ENCODE data around the gene HS2ST1. TPM values are rescaled to one million over a fixed set of nuclear protein-coding genes. Genes with fewer than 3 reads are reported as not detected.

HS2ST1 gene
- total and polyA plus RNA-seq, 4 donors = 5.4 to 11.8 (median 8.2) TPM

DNA sequence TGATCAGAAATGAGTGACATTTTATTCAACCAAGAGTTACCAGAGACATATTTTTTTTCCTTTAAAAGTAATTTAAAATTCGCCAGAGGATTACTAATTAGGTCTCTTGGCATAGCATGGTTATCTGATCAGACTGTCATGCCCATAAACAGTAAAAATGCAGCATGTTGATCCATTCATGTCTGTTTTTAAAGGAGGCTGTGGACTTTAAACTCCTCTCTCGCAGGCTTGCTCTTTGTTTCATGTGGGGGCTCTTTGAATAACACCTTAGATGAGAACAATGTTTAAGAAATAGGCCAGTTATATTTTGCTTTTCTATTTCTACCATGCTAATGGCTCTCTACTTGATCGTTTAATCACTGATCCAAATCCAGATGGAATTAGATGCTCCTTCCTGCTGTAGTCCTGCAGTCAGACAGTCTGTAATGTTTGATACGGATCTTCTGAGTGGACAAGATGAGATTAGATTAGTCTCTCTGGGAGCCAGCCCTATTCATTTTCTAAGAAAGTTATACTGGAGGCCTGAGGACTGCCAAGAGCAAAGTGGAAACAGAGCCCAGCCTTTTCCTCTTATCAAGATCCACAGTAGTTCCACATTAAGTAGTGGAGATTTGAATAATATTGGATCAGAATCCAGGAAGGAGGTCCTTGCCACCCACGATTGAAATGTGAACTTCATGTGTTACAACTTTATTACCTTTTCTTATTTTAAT lies 197.4 kb downstream of the HS2ST1 start:
- H3K27ac ChIP-seq (ENCODE audit: low read depth in 1 of 2, low read length in 2 of 2) = no peak overlapping the region
- H3K27me3 ChIP-seq (ENCODE audit: control insufficient read depth in 4 of 4, insufficient read depth in 4 of 4, low read length in 3 of 4) = no peaks in the 10 kb centered on the region
- no peak for TF ChIP-seq HNF4G (IDR thresholded peaks at IDR 0.05)
- TF ChIP-seq CTCF (IDR thresholded peaks at IDR 0.05; ENCODE audit: low read depth, low read length, missing input control) = no peak
- TF ChIP-seq TAF1 (conservative IDR thresholded peaks at IDR 0.05) = no peak
- TF ChIP-seq SP1 (IDR thresholded peaks at IDR 0.05) = no peak
- no peak for TF ChIP-seq FOXA2 (IDR thresholded peaks at IDR 0.05)
- no peak for TF ChIP-seq YY1 (IDR thresholded peaks at IDR 0.05)
- TF ChIP-seq, protein P1, sequence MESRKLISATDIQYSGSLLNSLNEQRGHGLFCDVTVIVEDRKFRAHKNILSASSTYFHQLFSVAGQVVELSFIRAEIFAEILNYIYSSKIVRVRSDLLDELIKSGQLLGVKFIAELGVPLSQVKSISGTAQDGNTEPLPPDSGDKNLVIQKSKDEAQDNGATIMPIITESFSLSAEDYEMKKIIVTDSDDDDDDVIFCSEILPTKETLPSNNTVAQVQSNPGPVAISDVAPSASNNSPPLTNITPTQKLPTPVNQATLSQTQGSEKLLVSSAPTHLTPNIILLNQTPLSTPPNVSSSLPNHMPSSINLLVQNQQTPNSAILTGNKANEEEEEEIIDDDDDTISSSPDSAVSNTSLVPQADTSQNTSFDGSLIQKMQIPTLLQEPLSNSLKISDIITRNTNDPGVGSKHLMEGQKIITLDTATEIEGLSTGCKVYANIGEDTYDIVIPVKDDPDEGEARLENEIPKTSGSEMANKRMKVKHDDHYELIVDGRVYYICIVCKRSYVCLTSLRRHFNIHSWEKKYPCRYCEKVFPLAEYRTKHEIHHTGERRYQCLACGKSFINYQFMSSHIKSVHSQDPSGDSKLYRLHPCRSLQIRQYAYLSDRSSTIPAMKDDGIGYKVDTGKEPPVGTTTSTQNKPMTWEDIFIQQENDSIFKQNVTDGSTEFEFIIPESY (IDR thresholded peaks at IDR 0.05) = no peak
- no peak for TF ChIP-seq RXRA (IDR thresholded peaks at IDR 0.05)
- TF ChIP-seq RAD21 (IDR thresholded peaks at IDR 0.05) = no peak
- TF ChIP-seq, protein P2, sequence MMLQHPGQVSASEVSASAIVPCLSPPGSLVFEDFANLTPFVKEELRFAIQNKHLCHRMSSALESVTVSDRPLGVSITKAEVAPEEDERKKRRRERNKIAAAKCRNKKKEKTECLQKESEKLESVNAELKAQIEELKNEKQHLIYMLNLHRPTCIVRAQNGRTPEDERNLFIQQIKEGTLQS (IDR thresholded peaks at IDR 0.05) = no peak
- TF ChIP-seq GABPA (IDR thresholded peaks at IDR 0.05 in 1 of 2, conservative IDR thresholded peaks at IDR 0.05 in 1 of 2) = no peak
- no peak for TF ChIP-seq FOXA1 (IDR thresholded peaks at IDR 0.05)
- TF ChIP-seq JUND (IDR thresholded peaks at IDR 0.05) = no peak
- TF ChIP-seq MAX (IDR thresholded peaks at IDR 0.05) = no peak
- TF ChIP-seq EGR1 (IDR thresholded peaks at IDR 0.05; ENCODE audit: low read depth in 2 of 2) = no peak
- no peak overlapping the region for H3K4me3 ChIP-seq (ENCODE audit: low read depth in 1 of 3, low read length in 3 of 3)
- DNase-seq (ENCODE audit: low spot score) = no peak
- no peaks in the 10 kb centered on the region for H3K36me3 ChIP-seq (ENCODE audit: control insufficient read depth in 4 of 4, insufficient read depth in 3 of 4, low read depth in 1 of 4, low read length in 3 of 4)
- no peaks in the 10 kb centered on the region for H3K4me1 ChIP-seq (ENCODE audit: control insufficient read depth in 4 of 4, insufficient read depth in 4 of 4, low read length in 3 of 4)
- H3K9me3 ChIP-seq (ENCODE audit: control insufficient read depth in 4 of 4, low read length in 3 of 4) = no peaks in the 10 kb centered on the region
- WGBS = 83% methylated on average over 5 of the region's 5 CpGs
- no peak overlapping the region for H3K9ac ChIP-seq (ENCODE audit: low read depth in 1 of 2, low read length in 2 of 2)

GRCh38 chr1:87113313-87113712 lies 198.9 kb downstream of the HS2ST1 start:
- no peak for DNase-seq (ENCODE audit: low spot score)
- no peaks in the 10 kb centered on the region for H3K36me3 ChIP-seq (ENCODE audit: control insufficient read depth in 4 of 4, insufficient read depth in 3 of 4, low read depth in 1 of 4, low read length in 3 of 4)
- no peak overlapping the region for H3K9ac ChIP-seq (ENCODE audit: low read depth in 1 of 2, low read length in 2 of 2)
- TF ChIP-seq FOXA1 (IDR thresholded peaks at IDR 0.05) (no peak), GABPA (IDR thresholded peaks at IDR 0.05 in 1 of 2, conservative IDR thresholded peaks at IDR 0.05 in 1 of 2) (no peak), MAX (IDR thresholded peaks at IDR 0.05) (no peak), YY1 (IDR thresholded peaks at IDR 0.05) (no peak), EGR1 (IDR thresholded peaks at IDR 0.05; ENCODE audit: low read depth in 2 of 2) (no peak), NR2F2 (IDR thresholded peaks at IDR 0.05) (no peak), RAD21 (IDR thresholded peaks at IDR 0.05) (no peak), HNF4A (conservative IDR thresholded peaks at IDR 0.05) (no peak), CTCF (IDR thresholded peaks at IDR 0.05; ENCODE audit: low read depth, low read length, missing input control) (no peak), TAF1 (conservative IDR thresholded peaks at IDR 0.05) (no peak), SP1 (IDR thresholded peaks at IDR 0.05) (no peak), JUND (IDR thresholded peaks at IDR 0.05) (no peak), HNF4G (IDR thresholded peaks at IDR 0.05) (no peak)
- TF ChIP-seq, protein P1 (IDR thresholded peaks at IDR 0.05) = no peak
- TF ChIP-seq, protein P2 (IDR thresholded peaks at IDR 0.05) = no peak
- no peaks in the 10 kb centered on the region for H3K27me3 ChIP-seq (ENCODE audit: control insufficient read depth in 4 of 4, insufficient read depth in 4 of 4, low read length in 3 of 4)
- 94% methylated on average over 5 of the region's 5 CpGs for WGBS
- no peak overlapping the region for H3K4me3 ChIP-seq (ENCODE audit: low read depth in 1 of 3, low read length in 3 of 3)
- no peak overlapping the region for H3K27ac ChIP-seq (ENCODE audit: low read depth in 1 of 2, low read length in 2 of 2)
- no peaks in the 10 kb centered on the region for H3K9me3 ChIP-seq (ENCODE audit: control insufficient read depth in 4 of 4, low read length in 3 of 4)
- no peaks in the 10 kb centered on the region for H3K4me1 ChIP-seq (ENCODE audit: control insufficient read depth in 4 of 4, insufficient read depth in 4 of 4, low read length in 3 of 4)

All from liver (tissue), 9 donors.